A673 (cell line): ENCODE results near the gene PRSS38. TPM values are rescaled to one million over a fixed set of nuclear protein-coding genes. Genes with fewer than 3 reads are reported as not detected.

Experiments used
- BruUV-seq: library from RNA; stranded (reverse); fragments of 400-500 nt; replicated peaks from 2 replicates; lab custom pipeline; 2021; lab: Mats Ljungman, UMichigan
- CTCF ChIA-PET: fragments of 300-600 bp; sonication (Branson Sonifier 250); formaldehyde crosslinking; loops from one replicate; lab custom pipeline; 2022; ENCODE audit warnings: antibody characterized with exemption; lab: Charles Lee
- POLR2A ChIA-PET: fragments of 300-600 bp; sonication (Branson Sonifier 250); formaldehyde crosslinking; loops from one replicate; lab custom pipeline; 2022; ENCODE audit warnings: antibody characterized with exemption; ENCODE audit not compliant: low non-redundant PET; lab: Charles Lee
- DNase-seq: peaks from one replicate; pipeline ENCODE4 v3.0.0-alpha.2; 2015; ENCODE audit warnings: low spot score
- H3K27ac ChIP-seq: fragments of 200-600 bp; sonication (generic); 2 replicates; pipeline ENCODE4 v1.5.1; 2016; ENCODE audit warnings: mixed run types, low read depth, mild to moderate bottlenecking, mixed read lengths, antibody characterized with exemption, low read length; ENCODE audit not compliant: poor library complexity, severe bottlenecking
- H3K27me3 ChIP-seq: fragments of 200-600 bp; sonication (generic); replicated peaks from 2 replicates; pipeline ENCODE4 v1.6.1; 2017; ENCODE audit warnings: mixed run types, low read depth, mild to moderate bottlenecking, mixed read lengths, antibody characterized with exemption, low read length; ENCODE audit not compliant: insufficient read depth, poor library complexity
- H3K36me3 ChIP-seq: fragments of 200-600 bp; sonication (generic); 2 replicates; pipeline ENCODE4 v1.6.1; 2016; ENCODE audit warnings: mixed run types, mild to moderate bottlenecking, mixed read lengths, antibody characterized with exemption, low read length; ENCODE audit not compliant: insufficient read depth, poor library complexity, severe bottlenecking
- H3K4me1 ChIP-seq: fragments of 200-600 bp; sonication (generic); 2 replicates; pipeline ENCODE4 v1.6.1; 2017; ENCODE audit warnings: mixed run types, mild to moderate bottlenecking, mixed read lengths, antibody characterized with exemption, low read length; ENCODE audit not compliant: insufficient read depth, poor library complexity, severe bottlenecking
- H3K4me3 ChIP-seq: fragments of 200-600 bp; sonication (generic); 2 replicates; pipeline ENCODE4 v1.5.1; 2016; ENCODE audit warnings: low read depth, mixed run types, mild to moderate bottlenecking, mixed read lengths, low read length; ENCODE audit not compliant: poor library complexity, severe bottlenecking
- H3K9me3 ChIP-seq: fragments of 200-600 bp; sonication (generic); 2 replicates; pipeline ENCODE4 v1.6.1; 2016; ENCODE audit warnings: mixed run types, low read depth, mild to moderate bottlenecking, mixed read lengths, antibody characterized with exemption, low read length; ENCODE audit not compliant: poor library complexity, severe bottlenecking
- CTCF ChIP-seq: fragments of 300-800, 200-600 bp; sonication (generic); conservative IDR thresholded peaks from 2 replicates; pipeline ENCODE4 v1.5.1; 2017; ENCODE audit warnings: low read depth, mild to moderate bottlenecking, antibody characterized with exemption, low read length, moderate library complexity, mixed read lengths
- EZH2 ChIP-seq: fragments of 200-600 bp; sonication (generic); IDR thresholded peaks from 2 replicates; pipeline ENCODE4 v1.6.1; 2017; ENCODE audit warnings: borderline replicate concordance, low read depth, mild to moderate bottlenecking, mixed read lengths, antibody characterized with exemption, low read length; ENCODE audit not compliant: poor library complexity, severe bottlenecking
- intact Hi-C: fragments of 100-400 bp; cut with micrococcal nuclease; formaldehyde crosslinking; loops from one replicate; pipeline ENCODE4 v1.10.0; 2022; ENCODE audit not compliant: unreplicated experiment
- total RNA-seq: library from RNA; stranded (reverse); gene quantifications from 2 replicates; pipeline ENCODE4 v1.2.3, GENCODE V29; 2021

Gene PRSS38
- total RNA-seq, 1 experiment from 2014 or later = not detected

GRCh38 chr1:227769047-227769935 is 46.2 kb upstream of the PRSS38 start:
- DNase-seq = no peak
- Histone ChIP-seq H3K4me1 (no peaks in the 10 kb centered on the region), H3K27me3 (no peaks in the 10 kb centered on the region), H3K9me3 (no peaks in the 10 kb centered on the region), H3K27ac (no peak overlapping the region), H3K36me3 (peaks cover 9% of the 10 kb centered on the region), H3K4me3 (no peak overlapping the region)
- BruUV-seq = no TSS peak
- intact Hi-C loops = loop anchor here (10.0 kb wide), 1 partner anchor 306 kb away; no protein-coding TSS in a partner anchor
- ChIA-PET CTCF (no interaction called here), POLR2A (no interaction called here)
- TF ChIP-seq CTCF (no peak), EZH2 (no peak)

- Histone ChIP-seq H3K4me3 (no peak overlapping the region), H3K36me3 (peaks cover 9% of the 10 kb centered on the region), H3K27me3 (no peaks in the 10 kb centered on the region), H3K9me3 (no peaks in the 10 kb centered on the region), H3K27ac (no peak overlapping the region), H3K4me1 (no peaks in the 10 kb centered on the region)
- no peak for DNase-seq
- no TSS peak for BruUV-seq
- CTCF ChIA-PET = no interaction called here
- POLR2A ChIA-PET = no interaction called here
- intact Hi-C loops = loop anchor here (10.0 kb wide), 1 partner anchor 305 kb away; no protein-coding TSS in a partner anchor
- TF ChIP-seq EZH2 (no peak), CTCF (no peak)
Measured at GRCh38 chr1:227769936-227770494, 45.5 kb upstream of the PRSS38 start.

GRCh38 chr1:227770812-227771211 is 44.7 kb upstream of the PRSS38 start:
- TF ChIP-seq EZH2 (no peak), CTCF (no peak)
- no peak for DNase-seq
- intact Hi-C loops = no loop called here
- peaks cover 9% of the 10 kb centered on the region for H3K36me3 ChIP-seq
- POLR2A ChIA-PET = no interaction called here
- H3K27ac ChIP-seq = no peak overlapping the region
- H3K4me3 ChIP-seq = no peak overlapping the region
- no peaks in the 10 kb centered on the region for H3K4me1 ChIP-seq
- H3K27me3 ChIP-seq = no peaks in the 10 kb centered on the region
- CTCF ChIA-PET = no interaction called here
- BruUV-seq = no TSS peak
- no peaks in the 10 kb centered on the region for H3K9me3 ChIP-seq
